HUES64 (cell line): ENCODE data around the gene TCF12.

ENCODE experiments used
- H3K27ac ChIP-seq: 2 replicates; pipeline ENCODE4 v1.7.0; 2013; ENCODE audit warnings: low read depth, low read length, inconsistent platforms
- H3K27me3 ChIP-seq: 2 replicates; pipeline ENCODE4 v1.6.1; 2013; ENCODE audit warnings: mild to moderate bottlenecking, low read length; ENCODE audit not compliant: insufficient read depth
- H3K36me3 ChIP-seq: 2 replicates; pipeline ENCODE4 v1.6.1; 2013; ENCODE audit warnings: mild to moderate bottlenecking, low read length; ENCODE audit not compliant: insufficient read depth
- H3K4me1 ChIP-seq: 2 replicates; pipeline ENCODE4 v1.6.1; 2013; ENCODE audit warnings: mild to moderate bottlenecking, low read length, moderate library complexity; ENCODE audit not compliant: insufficient read depth
- H3K4me3 ChIP-seq: 2 replicates; pipeline ENCODE4 v1.5.1; 2013; ENCODE audit warnings: mild to moderate bottlenecking, low read length, moderate library complexity
- H3K9ac ChIP-seq: 2 replicates; pipeline ENCODE4 v1.6.1; 2013; ENCODE audit warnings: mild to moderate bottlenecking, low read depth, low read length
- H3K9me3 ChIP-seq: 2 replicates; pipeline ENCODE4 v1.6.1; 2013; ENCODE audit warnings: low read depth, low read length; ENCODE audit not compliant: insufficient read depth
- WGBS: fragments of 150-250, 120-280 bp; methylation state at CpG from one replicate; pipeline ENCODE4 v1.1.7; 2013; ENCODE audit warnings: missing lambda C conversion rate; 5-methylcytosine and 5-hydroxymethylcytosine counted together

TCF12 gene

GRCh38 chr15:57234156-57234555 lies 315.7 kb downstream of the TCF12 start:
- Histone ChIP-seq H3K4me1 (peaks cover 50% of the 10 kb centered on the region), H3K9me3 (no peaks in the 10 kb centered on the region), H3K27me3 (no peaks in the 10 kb centered on the region), H3K36me3 (peaks cover 63% of the 10 kb centered on the region), H3K9ac (no peak overlapping the region), H3K27ac (no peak overlapping the region; the same call in 1 of the 2 replicates), H3K4me3 (no peak overlapping the region)
- no CpG with 5 or more reads among the region's 2 CpGs for WGBS

- Histone ChIP-seq H3K36me3 (peaks cover 67% of the 10 kb centered on the region), H3K9ac (no peak overlapping the region), H3K4me1 (peaks cover 44% of the 10 kb centered on the region), H3K27ac (peak overlapping the region; percentile 24; the same call in 1 of the 2 replicates), H3K27me3 (no peaks in the 10 kb centered on the region), H3K4me3 (no peak overlapping the region), H3K9me3 (no peaks in the 10 kb centered on the region)
- WGBS = 97% methylated on average over 3 of the region's 4 CpGs
Observed at GRCh38 chr15:57235186-57235585, 316.7 kb downstream of the TCF12 start.

- Histone ChIP-seq H3K9ac (no peak overlapping the region), H3K9me3 (no peaks in the 10 kb centered on the region), H3K4me3 (no peak overlapping the region), H3K27ac (peak overlapping the region; percentile 24), H3K27me3 (no peaks in the 10 kb centered on the region), H3K4me1 (peaks cover 38% of the 10 kb centered on the region), H3K36me3 (peaks cover 70% of the 10 kb centered on the region)
- 80% methylated on average over 4 of the region's 4 CpGs for WGBS
Observed at GRCh38 chr15:57235873-57236272, 317.4 kb downstream of the TCF12 start.

- peak overlapping the region; percentile 17; the same call in 1 of the 2 replicates for H3K9ac ChIP-seq
- peaks cover 67% of the 10 kb centered on the region for H3K36me3 ChIP-seq
- 79% methylated on average over 3 of the region's 3 CpGs for WGBS
- peak overlapping the region; percentile 11; the same call in 1 of the 2 replicates for H3K27ac ChIP-seq
- no peaks in the 10 kb centered on the region for H3K27me3 ChIP-seq
- no peaks in the 10 kb centered on the region for H3K9me3 ChIP-seq
- no peak overlapping the region for H3K4me3 ChIP-seq
- H3K4me1 ChIP-seq = peaks cover 38% of the 10 kb centered on the region
Observed at GRCh38 chr15:57236561-57237300, 318.3 kb downstream of the TCF12 start.

- Histone ChIP-seq H3K4me3 (no peak overlapping the region), H3K27ac (0 out of 2 replicates have a peak overlapping the region, but pooled peaks have one; percentile 3), H3K4me1 (peaks cover 38% of the 10 kb centered on the region), H3K9ac (no peak overlapping the region), H3K9me3 (no peaks in the 10 kb centered on the region), H3K27me3 (no peaks in the 10 kb centered on the region), H3K36me3 (peaks cover 62% of the 10 kb centered on the region)
- 48% methylated on average over 2 of the region's 2 CpGs for WGBS
Observed at GRCh38 chr15:57237301-57237642, 318.8 kb downstream of the TCF12 start.

GRCh38 chr15:57237676-57238075 lies 319.2 kb downstream of the TCF12 start:
- peaks cover 38% of the 10 kb centered on the region for H3K4me1 ChIP-seq
- no peak overlapping the region for H3K4me3 ChIP-seq
- WGBS = 88% methylated on average over 1 of the region's 1 CpG
- H3K36me3 ChIP-seq = peaks cover 58% of the 10 kb centered on the region
- no peaks in the 10 kb centered on the region for H3K9me3 ChIP-seq
- 0 out of 2 replicates have a peak overlapping the region, but pooled peaks have one; percentile 3 for H3K27ac ChIP-seq
- no peaks in the 10 kb centered on the region for H3K27me3 ChIP-seq
- H3K9ac ChIP-seq = no peak overlapping the region

- no peak overlapping the region for H3K27ac ChIP-seq
- no peaks in the 10 kb centered on the region for H3K27me3 ChIP-seq
- peaks cover 74% of the 10 kb centered on the region for H3K36me3 ChIP-seq
- H3K4me3 ChIP-seq = no peak overlapping the region
- 100% methylated on average over 2 of the region's 3 CpGs for WGBS
- H3K4me1 ChIP-seq = no peaks in the 10 kb centered on the region; the same call in 1 of the 2 replicates
- no peaks in the 10 kb centered on the region; the same call in 1 of the 2 replicates for H3K9me3 ChIP-seq
- no peak overlapping the region for H3K9ac ChIP-seq
Observed at GRCh38 chr15:57245130-57245529, 326.7 kb downstream of the TCF12 start.

- H3K9ac ChIP-seq = no peak overlapping the region
- no peak overlapping the region for H3K27ac ChIP-seq
- whole genome bisulfite sequencing = no CpG with 5 or more reads among the region's 1 CpG
- no peaks in the 10 kb centered on the region; the same call in 1 of the 2 replicates for H3K4me1 ChIP-seq
- H3K36me3 ChIP-seq = peaks cover 73% of the 10 kb centered on the region
- no peak overlapping the region for H3K4me3 ChIP-seq
- no peaks in the 10 kb centered on the region; the same call in 1 of the 2 replicates for H3K9me3 ChIP-seq
- no peaks in the 10 kb centered on the region for H3K27me3 ChIP-seq
Observed at GRCh38 chr15:57245714-57246113, 327.3 kb downstream of the TCF12 start.

- Histone ChIP-seq H3K9ac (no peak overlapping the region), H3K4me3 (no peak overlapping the region), H3K4me1 (peaks cover 21% of the 10 kb centered on the region), H3K9me3 (no peaks in the 10 kb centered on the region; the same call in 1 of the 2 replicates), H3K27ac (no peak overlapping the region), H3K27me3 (no peaks in the 10 kb centered on the region), H3K36me3 (peaks cover 79% of the 10 kb centered on the region)
- WGBS = 94% methylated on average over 1 of the region's 1 CpG
Observed at GRCh38 chr15:57248074-57248473, 329.6 kb downstream of the TCF12 start.

- Histone ChIP-seq H3K9ac (no peak overlapping the region), H3K4me1 (peaks cover 28% of the 10 kb centered on the region), H3K4me3 (no peak overlapping the region), H3K9me3 (no peaks in the 10 kb centered on the region; the same call in 1 of the 2 replicates), H3K27ac (peak overlapping the region; percentile 78; the same call in 1 of the 2 replicates), H3K36me3 (peaks cover 73% of the 10 kb centered on the region), H3K27me3 (no peaks in the 10 kb centered on the region)
Observed at GRCh38 chr15:57251308-57251707, 332.9 kb downstream of the TCF12 start.

GRCh38 chr15:57251941-57252340 lies 333.5 kb downstream of the TCF12 start:
- peaks cover 67% of the 10 kb centered on the region for H3K36me3 ChIP-seq

More at GRCh38 chr15:57251941-57252340, 333.5 kb downstream of the TCF12 start:
- WGBS = 85% methylated on average over 4 of the region's 6 CpGs
- peaks cover 28% of the 10 kb centered on the region for H3K4me1 ChIP-seq
- no peak overlapping the region for H3K4me3 ChIP-seq
- H3K27ac ChIP-seq = peak overlapping the region; percentile 78
- no peaks in the 10 kb centered on the region; the same call in 1 of the 2 replicates for H3K9me3 ChIP-seq
- no peak overlapping the region for H3K9ac ChIP-seq
- H3K27me3 ChIP-seq = no peaks in the 10 kb centered on the region
